Activated CD4-positive, alpha-beta T cell treated with anti-CD3 and anti-CD28 coated beads, Interleukin-2, amount 10 ng/mL, durations not matched to agents 24 days and 14 days (primary cell): ENCODE results near the gene CRYBG1. TPM values are rescaled to one million over a fixed set of nuclear protein-coding genes. Genes with fewer than 3 reads are reported as not detected.
A peak's percentile ranks its signal among the peaks of the same experiment; 100 is the strongest.

Source experiments
- DNase-seq: peaks from one replicate; pipeline ENCODE4 v3.0.0; 2022
- H3K27ac Mint-ChIP-seq: one replicate; pipeline ENCODE4 v1.8.0; 2022; ENCODE audit warnings: mild to moderate bottlenecking, mixed read lengths
- H3K27me3 Mint-ChIP-seq: one replicate; pipeline ENCODE4 v1.8.0; 2022; ENCODE audit warnings: mixed read lengths
- H3K36me3 Mint-ChIP-seq: one replicate; pipeline ENCODE4 v1.8.0; 2022; ENCODE audit warnings: low read depth, mild to moderate bottlenecking, mixed read lengths
- H3K4me1 Mint-ChIP-seq: one replicate; pipeline ENCODE4 v1.8.0; 2021; ENCODE audit warnings: mixed read lengths
- H3K4me3 Mint-ChIP-seq: one replicate; pipeline ENCODE4 v1.8.0; 2022; ENCODE audit warnings: mild to moderate bottlenecking, moderate library complexity, mixed read lengths
- H3K9me3 Mint-ChIP-seq: one replicate; pipeline ENCODE4 v1.8.0; 2021; ENCODE audit warnings: mixed read lengths
- intact Hi-C: fragments of 100-400 bp; cut with micrococcal nuclease; formaldehyde crosslinking; loops from one replicate; pipeline ENCODE4 v1.15.1; 2023
- total RNA-seq: library from RNA; stranded (reverse); gene quantifications from 2 replicates; pipeline ENCODE4 v1.2.3, GENCODE V29; 2022

The CRYBG1 gene
- 9.3 and 10.0 TPM in 2 replicates for total RNA-seq

GRCh38 chr6:106360410-106360988 lies at the start of gene CRYBG1:
CRYBG1 (plus strand) TSS chr6:106360717; CDS start chr6:106360909, 192 bp downstream.
- Mint-ChIP-seq H3K4me3 (peak within 1 kb of the TSS; percentile 80), H3K36me3 (no peaks in the 10 kb centered on the region), H3K4me1 (peaks cover 9% of the 10 kb centered on the region), H3K27me3 (peaks cover 44% of the 10 kb centered on the region), H3K9me3 (no peaks in the 10 kb centered on the region), H3K27ac (no peak within 1 kb of the TSS)
- intact Hi-C loops = no loop called here
- peak; percentile 89 for DNase-seq

- Mint-ChIP-seq H3K27me3 (no peaks in the 10 kb centered on the region), H3K9me3 (no peaks in the 10 kb centered on the region), H3K27ac (peak overlapping the region; percentile 25), H3K4me1 (peaks cover 48% of the 10 kb centered on the region), H3K36me3 (peaks cover 37% of the 10 kb centered on the region), H3K4me3 (no peak overlapping the region)
- intact Hi-C loops = no loop called here
- DNase-seq = no peak
Measured at GRCh38 chr6:106315765-106316374, 44.6 kb upstream of the CRYBG1 start.

- H3K27ac Mint-ChIP-seq = peak overlapping the region; percentile 25
- H3K36me3 Mint-ChIP-seq = peaks cover 32% of the 10 kb centered on the region
- H3K4me3 Mint-ChIP-seq = no peak overlapping the region
- no peaks in the 10 kb centered on the region for H3K9me3 Mint-ChIP-seq
- H3K4me1 Mint-ChIP-seq = peaks cover 44% of the 10 kb centered on the region
- no peaks in the 10 kb centered on the region for H3K27me3 Mint-ChIP-seq
- intact Hi-C loops = no loop called here
- no peak for DNase-seq
Measured at GRCh38 chr6:106316375-106316766, 44.1 kb upstream of the CRYBG1 start.

GRCh38 chr6:106318061-106318460 lies 42.5 kb upstream of the CRYBG1 start:
- intact Hi-C loops = no loop called here
- peaks cover 26% of the 10 kb centered on the region for H3K36me3 Mint-ChIP-seq

GRCh38 chr6:106318851-106319250 lies 41.7 kb upstream of the CRYBG1 start:
- H3K4me3 Mint-ChIP-seq = no peak overlapping the region
- no peaks in the 10 kb centered on the region for H3K9me3 Mint-ChIP-seq
- intact Hi-C loops = no loop called here
- peaks cover 26% of the 10 kb centered on the region for H3K36me3 Mint-ChIP-seq
- H3K4me1 Mint-ChIP-seq = peaks cover 41% of the 10 kb centered on the region
- H3K27me3 Mint-ChIP-seq = no peaks in the 10 kb centered on the region
- H3K27ac Mint-ChIP-seq = no peak overlapping the region
- no peak for DNase-seq

More at GRCh38 chr6:106318061-106318460, 42.5 kb upstream of the CRYBG1 start:
- H3K9me3 Mint-ChIP-seq = no peaks in the 10 kb centered on the region
- H3K27ac Mint-ChIP-seq = no peak overlapping the region
- no peak overlapping the region for H3K4me3 Mint-ChIP-seq
- no peaks in the 10 kb centered on the region for H3K27me3 Mint-ChIP-seq
- no peak for DNase-seq
- H3K4me1 Mint-ChIP-seq = peaks cover 40% of the 10 kb centered on the region

- intact Hi-C loops = no loop called here
Measured at GRCh38 chr6:106321940-106322339, 38.6 kb upstream of the CRYBG1 start.

GRCh38 chr6:106324726-106325335 lies 35.7 kb upstream of the CRYBG1 start:
- Mint-ChIP-seq H3K27me3 (peaks cover 25% of the 10 kb centered on the region), H3K4me3 (peak overlapping the region; percentile 100), H3K36me3 (peaks cover 26% of the 10 kb centered on the region), H3K9me3 (peaks cover 5% of the 10 kb centered on the region), H3K4me1 (peaks cover 37% of the 10 kb centered on the region), H3K27ac (peak overlapping the region; percentile 100)
- DNase-seq = no peak
- intact Hi-C loops = loop anchor here (1.0 to 5.0 kb wide), 3 partner anchors 197 to 703 kb away; partner anchors contain the start of genes MTRES1, QRSL1 and RTN4IP1

More at GRCh38 chr6:106321940-106322339, 38.6 kb upstream of the CRYBG1 start:
- no peak overlapping the region for H3K27ac Mint-ChIP-seq
- peaks cover 26% of the 10 kb centered on the region for H3K36me3 Mint-ChIP-seq
- H3K9me3 Mint-ChIP-seq = peaks cover 5% of the 10 kb centered on the region
- H3K27me3 Mint-ChIP-seq = peaks cover 2% of the 10 kb centered on the region
- peaks cover 45% of the 10 kb centered on the region for H3K4me1 Mint-ChIP-seq
- DNase-seq = no peak
- H3K4me3 Mint-ChIP-seq = no peak overlapping the region

- intact Hi-C loops = loop anchor here (1.0 to 5.0 kb wide), 3 partner anchors 197 to 703 kb away; partner anchors contain the start of genes MTRES1, QRSL1 and RTN4IP1
- peaks cover 26% of the 10 kb centered on the region for H3K36me3 Mint-ChIP-seq
- peaks cover 5% of the 10 kb centered on the region for H3K9me3 Mint-ChIP-seq
- H3K27ac Mint-ChIP-seq = peak within 1 kb of the TSS; percentile 100
- peaks cover 31% of the 10 kb centered on the region for H3K27me3 Mint-ChIP-seq
- peak; percentile 100 for DNase-seq
- peak within 1 kb of the TSS; percentile 100 for H3K4me3 Mint-ChIP-seq
- H3K4me1 Mint-ChIP-seq = peaks cover 37% of the 10 kb centered on the region
Measured at GRCh38 chr6:106325336-106326178, 35.0 kb upstream of the CRYBG1 start, which contains the start of gene ATG5. ATG5 (minus strand) TSS chr6:106325760; CDS start chr6:106316208, 9,552 bp downstream.

GRCh38 chr6:106334646-106335448 lies 25.7 kb upstream of the CRYBG1 start:
- no peaks in the 10 kb centered on the region for H3K9me3 Mint-ChIP-seq
- no peak overlapping the region for H3K4me3 Mint-ChIP-seq
- DNase-seq = peak; percentile 83
- intact Hi-C loops = loop anchor here (1.0 kb wide), 2 partner anchors 110 to 643 kb away; no protein-coding TSS in a partner anchor
- H3K27me3 Mint-ChIP-seq = peaks cover 40% of the 10 kb centered on the region
- H3K36me3 Mint-ChIP-seq = no peaks in the 10 kb centered on the region
- no peak overlapping the region for H3K27ac Mint-ChIP-seq
- peaks cover 5% of the 10 kb centered on the region for H3K4me1 Mint-ChIP-seq

GRCh38 chr6:106339334-106340029 lies 21.0 kb upstream of the CRYBG1 start:
- peak; percentile 82 for DNase-seq
- intact Hi-C loops = loop anchor here (1.0 to 2.0 kb wide), 2 partner anchors 227 to 640 kb away; no protein-coding TSS in a partner anchor
- Mint-ChIP-seq H3K9me3 (no peaks in the 10 kb centered on the region), H3K4me1 (peaks cover 5% of the 10 kb centered on the region), H3K4me3 (no peak overlapping the region), H3K27me3 (peaks cover 29% of the 10 kb centered on the region), H3K36me3 (no peaks in the 10 kb centered on the region), H3K27ac (no peak overlapping the region)

GRCh38 chr6:106347219-106347618 lies 13.3 kb upstream of the CRYBG1 start:
- H3K27me3 Mint-ChIP-seq = peaks cover 36% of the 10 kb centered on the region
- H3K4me3 Mint-ChIP-seq = no peak overlapping the region
- no peaks in the 10 kb centered on the region for H3K36me3 Mint-ChIP-seq
- no peak for DNase-seq
- H3K9me3 Mint-ChIP-seq = no peaks in the 10 kb centered on the region
- intact Hi-C loops = no loop called here
- no peak overlapping the region for H3K27ac Mint-ChIP-seq
- H3K4me1 Mint-ChIP-seq = no peaks in the 10 kb centered on the region

- DNase-seq = no peak
- Mint-ChIP-seq H3K4me3 (no peak overlapping the region), H3K27me3 (peaks cover 55% of the 10 kb centered on the region), H3K4me1 (peaks cover 8% of the 10 kb centered on the region), H3K36me3 (no peaks in the 10 kb centered on the region), H3K27ac (no peak overlapping the region), H3K9me3 (no peaks in the 10 kb centered on the region)
- intact Hi-C loops = no loop called here
Measured at GRCh38 chr6:106356378-106356777, 4.1 kb upstream of the CRYBG1 start.
